GM06990 (cell line): ENCODE data around the gene CCDC178.

Experiments used
- DNase-seq: peaks from one replicate; pipeline ENCODE4 v3.0.0-alpha.2; 2011; ENCODE audit not compliant: insufficient read length; ENCODE audit errors: extremely low read depth
- H3K27me3 ChIP-seq: replicated peaks from 2 replicates; pipeline ENCODE4 v1.6.0; 2011; ENCODE audit warnings: low read length; ENCODE audit not compliant: control insufficient read depth, insufficient read depth
- H3K36me3 ChIP-seq: 2 replicates; pipeline ENCODE4 v1.5.1; 2011; ENCODE audit warnings: low read length; ENCODE audit not compliant: control insufficient read depth, insufficient read depth
- H3K4me3 ChIP-seq: replicated peaks from 2 replicates; pipeline ENCODE4 v1.5.1; 2011; ENCODE audit warnings: low read depth, mild to moderate bottlenecking, control low read depth, low read length
- TF ChIP-seq, protein P1 (sequence below): IDR thresholded peaks from 2 replicates; pipeline ENCODE4 v1.5.1; 2011; ENCODE audit warnings: low read length, control low read depth, mild to moderate bottlenecking, inconsistent platforms; ENCODE audit not compliant: insufficient read depth, poor library complexity, severe bottlenecking

CCDC178 gene

DNA sequence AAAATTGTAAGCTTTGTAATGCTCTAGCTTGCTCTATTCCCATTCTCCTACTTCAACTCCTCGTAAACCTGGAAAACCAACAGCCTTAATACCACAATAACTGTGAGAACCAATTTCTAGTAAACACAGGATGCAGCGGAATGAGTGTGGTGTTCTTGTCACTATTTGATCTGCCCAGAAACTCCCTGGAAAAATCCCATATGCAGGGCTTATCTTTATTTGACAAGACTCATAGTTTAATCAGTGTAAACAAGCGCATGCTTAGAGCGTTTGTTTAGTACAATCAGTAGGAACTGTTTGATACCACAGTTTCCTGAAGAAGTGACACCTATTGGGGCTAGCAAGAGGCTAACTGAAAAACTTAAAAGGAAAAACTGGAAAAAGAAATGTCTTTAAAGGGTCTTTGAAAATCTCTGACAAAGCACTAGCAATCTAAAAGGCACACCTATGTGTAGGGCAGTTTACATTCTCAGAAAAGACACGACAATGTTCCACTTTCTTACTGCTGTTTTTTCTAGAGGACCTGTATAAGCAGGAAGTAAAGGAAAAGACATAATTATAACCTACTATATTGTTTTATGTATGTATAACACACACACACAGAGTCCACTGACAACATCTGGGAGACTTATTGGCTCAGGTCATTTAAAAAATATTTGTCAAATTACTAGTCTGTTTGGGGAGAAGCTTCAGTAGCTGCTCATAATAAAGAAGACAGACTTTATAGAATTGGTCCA lies 426.3 kb downstream of the CCDC178 start:
- no peaks in the 10 kb centered on the region for H3K36me3 ChIP-seq
- no peak overlapping the region for H3K4me3 ChIP-seq
- DNase-seq: no peak
- H3K27me3 ChIP-seq: no peaks in the 10 kb centered on the region
- TF ChIP-seq, protein P1, sequence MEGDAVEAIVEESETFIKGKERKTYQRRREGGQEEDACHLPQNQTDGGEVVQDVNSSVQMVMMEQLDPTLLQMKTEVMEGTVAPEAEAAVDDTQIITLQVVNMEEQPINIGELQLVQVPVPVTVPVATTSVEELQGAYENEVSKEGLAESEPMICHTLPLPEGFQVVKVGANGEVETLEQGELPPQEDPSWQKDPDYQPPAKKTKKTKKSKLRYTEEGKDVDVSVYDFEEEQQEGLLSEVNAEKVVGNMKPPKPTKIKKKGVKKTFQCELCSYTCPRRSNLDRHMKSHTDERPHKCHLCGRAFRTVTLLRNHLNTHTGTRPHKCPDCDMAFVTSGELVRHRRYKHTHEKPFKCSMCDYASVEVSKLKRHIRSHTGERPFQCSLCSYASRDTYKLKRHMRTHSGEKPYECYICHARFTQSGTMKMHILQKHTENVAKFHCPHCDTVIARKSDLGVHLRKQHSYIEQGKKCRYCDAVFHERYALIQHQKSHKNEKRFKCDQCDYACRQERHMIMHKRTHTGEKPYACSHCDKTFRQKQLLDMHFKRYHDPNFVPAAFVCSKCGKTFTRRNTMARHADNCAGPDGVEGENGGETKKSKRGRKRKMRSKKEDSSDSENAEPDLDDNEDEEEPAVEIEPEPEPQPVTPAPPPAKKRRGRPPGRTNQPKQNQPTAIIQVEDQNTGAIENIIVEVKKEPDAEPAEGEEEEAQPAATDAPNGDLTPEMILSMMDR: no peak

DNA sequence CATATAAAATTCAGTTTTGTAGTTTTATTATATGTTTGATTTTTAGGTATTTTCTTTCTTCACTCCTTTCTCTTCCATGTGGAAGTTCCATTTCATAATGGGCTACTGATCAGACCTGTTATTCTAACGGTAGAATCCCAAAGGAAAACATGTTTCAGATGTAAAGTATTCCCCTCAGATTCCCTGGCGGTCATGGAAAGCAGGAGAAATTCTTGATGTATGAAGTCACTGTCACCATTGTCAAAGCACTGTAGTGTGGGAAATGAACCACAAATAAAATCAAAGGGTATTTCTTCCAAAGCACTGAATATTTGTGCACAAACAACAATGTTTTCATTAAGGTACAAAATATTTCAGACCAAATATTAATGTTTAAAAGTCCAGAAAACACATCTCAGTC lies 430.4 kb downstream of the CCDC178 start:
- Histone ChIP-seq H3K36me3 (no peaks in the 10 kb centered on the region), H3K4me3 (no peak overlapping the region), H3K27me3 (no peaks in the 10 kb centered on the region)
- no peak for DNase-seq
- TF ChIP-seq, protein P1: no peak

DNA sequence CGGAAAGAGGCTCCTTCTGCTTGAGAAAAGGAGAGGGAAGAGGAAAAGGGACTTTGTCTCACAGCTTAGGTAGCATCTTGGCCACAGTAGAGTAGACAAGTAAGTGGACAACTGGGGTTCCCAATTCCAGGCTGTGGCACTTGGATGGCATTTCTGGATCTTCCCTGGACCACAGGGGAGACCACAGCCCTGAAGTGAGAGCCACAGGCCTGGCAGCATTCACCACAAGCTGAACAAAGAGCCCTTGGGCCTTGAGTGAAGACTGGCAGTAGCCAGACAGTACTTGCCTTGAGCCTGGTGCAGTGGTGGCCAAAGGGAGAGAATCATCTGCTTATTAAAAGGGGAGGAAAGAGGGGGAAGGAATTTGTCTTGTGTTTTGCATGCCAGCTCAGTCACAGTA lies 441.6 kb downstream of the CCDC178 start:
- Histone ChIP-seq H3K36me3 (no peaks in the 10 kb centered on the region), H3K27me3 (no peaks in the 10 kb centered on the region), H3K4me3 (no peak overlapping the region)
- TF ChIP-seq, protein P1: no peak
- no peak for DNase-seq

DNA sequence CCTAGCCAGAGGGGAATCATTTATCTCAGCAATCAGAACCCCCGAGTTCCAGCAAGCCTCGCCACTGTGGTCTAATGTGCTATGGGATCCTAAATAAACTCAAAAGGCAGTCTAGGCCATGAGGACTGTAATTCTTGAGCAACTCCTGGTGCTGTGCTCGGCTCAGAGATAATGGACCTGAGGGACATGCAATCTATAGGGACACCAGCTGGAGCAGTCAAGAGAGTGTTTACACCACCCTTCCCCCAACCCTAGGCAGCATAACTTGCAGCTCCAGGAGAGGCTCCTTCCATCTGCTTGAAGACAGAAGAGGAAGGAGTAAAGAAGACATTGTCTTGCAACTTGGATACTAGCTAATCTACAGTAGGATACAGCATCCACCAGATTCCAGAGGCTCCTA lies 442.2 kb downstream of the CCDC178 start:
- Histone ChIP-seq H3K36me3 (no peaks in the 10 kb centered on the region), H3K27me3 (no peaks in the 10 kb centered on the region), H3K4me3 (no peak overlapping the region)
- DNase-seq: no peak
- TF ChIP-seq, protein P1: no peak

DNA sequence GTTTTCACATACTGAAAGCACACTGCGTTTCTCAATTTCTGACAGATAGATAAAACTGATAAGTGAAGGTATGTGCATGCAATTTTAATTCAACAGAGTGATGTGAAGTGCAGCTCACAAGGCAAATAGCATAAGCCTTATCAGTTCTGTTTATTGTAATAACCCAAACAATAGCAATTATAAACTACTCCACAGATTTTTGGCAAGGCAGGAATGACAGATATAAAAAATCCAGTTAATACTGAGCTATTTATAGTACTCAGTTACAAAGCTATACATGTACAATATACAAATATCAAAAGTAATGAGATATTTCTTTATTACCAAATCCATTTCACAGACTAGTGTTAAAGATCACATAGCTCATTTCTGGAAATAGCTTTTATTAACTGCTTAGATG lies 456.8 kb downstream of the CCDC178 start:
- Histone ChIP-seq H3K36me3 (no peaks in the 10 kb centered on the region), H3K4me3 (no peak overlapping the region), H3K27me3 (no peaks in the 10 kb centered on the region)
- DNase-seq: no peak
- TF ChIP-seq, protein P1: no peak

DNA sequence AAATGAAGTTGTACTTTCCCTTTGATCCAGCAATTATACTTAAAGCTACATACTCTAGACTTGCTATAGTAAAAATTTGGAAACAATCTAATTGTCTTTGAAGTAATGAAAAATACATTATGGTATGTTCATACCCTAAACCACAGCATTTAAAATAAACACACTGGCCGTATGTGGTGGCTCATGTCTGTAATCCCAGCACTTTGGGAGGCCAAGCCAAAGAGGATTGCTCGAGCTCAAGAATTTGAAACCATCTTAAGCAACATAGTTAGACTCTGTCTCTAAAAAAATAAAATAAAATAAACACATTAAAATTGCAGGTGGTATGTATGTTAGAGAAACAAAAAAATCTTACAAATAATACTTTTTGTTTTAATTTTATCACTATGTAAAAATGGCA lies 459.6 kb downstream of the CCDC178 start:
- TF ChIP-seq, protein P1: no peak
- no peak for DNase-seq

More for the DNA sequence above, 459.6 kb downstream of the CCDC178 start:
- H3K4me3 ChIP-seq: no peak overlapping the region
- H3K36me3 ChIP-seq: no peaks in the 10 kb centered on the region
- H3K27me3 ChIP-seq: no peaks in the 10 kb centered on the region
